ENCODE data around the gene RADIL.
A peak's percentile ranks its signal among the peaks of the same experiment; 100 is the strongest.

Gene RADIL

DNA sequence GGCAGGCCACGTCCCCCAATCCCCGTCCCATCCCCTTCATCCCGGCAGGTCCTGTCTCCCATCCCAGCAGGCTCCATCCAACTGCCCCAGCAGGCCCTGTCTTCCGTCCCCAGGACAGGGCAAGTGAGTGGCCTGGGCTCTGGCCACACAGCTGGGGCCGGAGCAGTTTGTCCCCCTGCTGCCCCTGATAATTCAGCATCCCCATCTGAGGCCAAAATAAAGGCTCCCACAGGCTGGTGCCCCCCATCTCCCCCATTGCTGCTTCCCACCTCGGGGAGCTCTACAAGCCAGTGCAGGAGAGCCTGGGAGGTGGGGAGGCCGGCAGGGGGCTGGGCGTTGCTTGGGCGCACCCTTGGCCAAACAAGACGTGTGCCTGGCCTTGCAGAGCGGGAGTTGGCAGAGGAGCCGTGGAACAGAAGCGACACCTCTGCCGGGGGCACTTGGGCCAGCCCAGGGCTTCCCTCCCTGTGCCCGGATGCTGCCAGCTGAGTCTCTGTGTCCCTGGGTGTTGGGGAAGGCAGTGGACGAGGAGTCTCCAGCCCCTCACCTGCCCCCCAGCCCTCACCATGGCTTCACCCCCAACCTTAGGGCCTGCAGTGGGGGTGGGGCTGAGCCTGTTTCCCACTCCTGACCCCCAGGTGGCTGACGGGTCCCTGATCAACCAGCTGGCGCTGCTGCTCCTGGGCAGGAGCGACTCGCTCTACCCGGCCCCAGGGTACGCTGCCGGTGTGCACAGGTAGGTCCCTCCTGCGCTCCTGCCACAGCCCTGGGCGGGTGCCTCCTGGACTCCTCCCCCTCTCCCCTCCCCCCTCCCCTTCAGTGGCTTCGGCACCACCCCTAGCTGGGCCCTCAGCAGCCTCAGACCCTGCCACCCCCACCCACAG, 94.1 kb downstream of the RADIL start:
- DNase-seq: no peak

GRCh38 chr7:4788627-4789189, 94.8 kb downstream of the RADIL start:
- DNase-seq: no peak

DNA sequence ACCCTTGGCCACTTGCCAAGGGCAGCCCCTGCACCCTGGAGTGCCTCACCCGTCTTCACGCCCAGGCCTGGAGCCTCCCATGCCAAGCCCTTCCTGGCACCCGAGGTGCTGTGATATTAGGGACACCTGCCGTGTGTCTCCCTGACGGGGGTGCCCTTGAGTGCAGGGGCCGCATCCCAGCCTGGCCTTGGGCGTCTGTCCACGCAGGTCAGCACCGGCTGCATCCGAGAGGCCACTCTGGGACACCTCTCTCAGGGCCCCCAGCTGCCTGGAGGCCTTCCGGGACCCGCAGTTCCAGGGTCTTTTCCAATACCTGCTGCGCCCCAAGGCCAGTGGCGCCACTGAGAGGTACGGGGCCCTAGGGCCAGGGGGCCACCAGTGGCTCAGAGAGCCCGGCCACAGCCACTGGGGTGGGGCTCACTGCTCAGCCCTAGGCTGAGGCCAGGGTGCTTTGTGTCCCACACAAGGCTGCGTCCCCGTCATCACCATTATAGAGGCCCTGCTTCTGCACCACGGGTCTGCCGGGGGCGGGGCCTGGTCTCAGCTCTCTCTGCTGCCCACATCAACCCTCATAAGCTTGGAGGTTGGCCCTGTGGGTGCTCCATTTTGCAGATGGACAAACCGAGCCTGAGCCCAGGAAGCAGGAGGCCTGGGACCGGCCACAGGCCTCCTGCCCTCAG, 95.4 kb downstream of the RADIL start:
- no peak for DNase-seq

- DNase-seq: no peak
Observed at GRCh38 chr7:4787541-4787940, 96.0 kb downstream of the RADIL start.

DNA sequence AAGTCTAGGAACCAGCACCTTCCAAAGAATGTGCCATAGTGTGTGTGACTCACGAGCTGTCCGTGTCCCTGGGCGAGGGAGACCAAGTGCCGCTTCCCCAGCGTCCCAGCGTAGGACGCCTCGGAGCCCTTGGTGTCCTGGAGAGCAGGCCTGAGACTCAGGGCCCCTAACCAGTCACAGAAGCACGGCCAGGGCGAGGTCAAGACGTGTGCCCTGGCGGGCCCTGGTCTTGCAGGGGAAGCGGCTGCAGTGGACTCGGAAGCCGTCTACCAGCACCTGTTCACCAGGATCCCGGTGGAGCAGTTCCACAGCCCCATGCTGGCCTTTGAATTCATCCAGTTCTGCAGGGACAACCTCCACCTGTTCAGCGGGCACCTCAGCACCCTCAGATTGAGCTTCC, 97.5 kb downstream of the RADIL start:
- no peak for DNase-seq

- DNase-seq: no peak
Observed at GRCh38 chr7:4785371-4785770, 98.1 kb downstream of the RADIL start.

DNA sequence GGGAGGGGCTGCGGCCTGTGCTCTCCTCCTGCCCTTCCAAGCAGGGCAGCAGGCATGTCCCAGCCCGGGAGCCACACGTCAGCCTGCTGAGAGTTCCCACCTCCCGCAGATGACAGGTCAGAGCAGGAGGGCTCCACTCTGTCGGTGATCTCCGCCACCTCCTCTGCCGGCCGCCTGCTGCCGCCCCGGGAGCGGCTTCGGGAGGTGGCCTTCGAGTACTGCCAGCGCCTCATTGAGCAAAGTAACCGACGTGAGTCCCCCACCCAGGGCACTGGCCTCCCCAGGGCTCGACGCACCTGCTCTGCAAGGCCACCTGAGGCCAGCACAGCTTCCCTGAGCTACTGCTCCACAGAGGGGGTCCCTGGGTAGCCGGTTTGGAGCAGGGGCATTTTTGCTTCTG, 98.7 kb downstream of the RADIL start:
- DNase-seq: no peak

GRCh38 chr7:4783762-4784351, 99.7 kb downstream of the RADIL start:
- no peak for DNase-seq

DNA sequence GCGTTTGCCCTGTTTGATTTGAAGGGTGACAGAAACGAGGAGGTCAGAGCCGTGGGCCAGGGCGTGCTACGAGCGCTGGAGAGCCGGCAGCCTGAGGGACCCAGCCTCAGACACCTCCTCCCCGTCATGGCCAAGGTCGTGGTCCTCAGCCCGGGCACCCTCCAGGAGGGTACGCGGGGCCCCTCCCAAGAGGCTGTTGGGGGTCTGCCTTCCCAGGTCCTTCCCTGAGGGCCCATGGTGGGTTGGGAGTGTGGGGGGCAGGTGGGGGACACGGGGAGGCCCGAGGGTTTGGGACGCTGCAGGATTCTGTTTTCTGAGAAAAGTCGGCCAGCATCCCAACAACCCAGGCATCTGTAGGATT, 100.2 kb downstream of the RADIL start:
- no peak for DNase-seq

DNA sequence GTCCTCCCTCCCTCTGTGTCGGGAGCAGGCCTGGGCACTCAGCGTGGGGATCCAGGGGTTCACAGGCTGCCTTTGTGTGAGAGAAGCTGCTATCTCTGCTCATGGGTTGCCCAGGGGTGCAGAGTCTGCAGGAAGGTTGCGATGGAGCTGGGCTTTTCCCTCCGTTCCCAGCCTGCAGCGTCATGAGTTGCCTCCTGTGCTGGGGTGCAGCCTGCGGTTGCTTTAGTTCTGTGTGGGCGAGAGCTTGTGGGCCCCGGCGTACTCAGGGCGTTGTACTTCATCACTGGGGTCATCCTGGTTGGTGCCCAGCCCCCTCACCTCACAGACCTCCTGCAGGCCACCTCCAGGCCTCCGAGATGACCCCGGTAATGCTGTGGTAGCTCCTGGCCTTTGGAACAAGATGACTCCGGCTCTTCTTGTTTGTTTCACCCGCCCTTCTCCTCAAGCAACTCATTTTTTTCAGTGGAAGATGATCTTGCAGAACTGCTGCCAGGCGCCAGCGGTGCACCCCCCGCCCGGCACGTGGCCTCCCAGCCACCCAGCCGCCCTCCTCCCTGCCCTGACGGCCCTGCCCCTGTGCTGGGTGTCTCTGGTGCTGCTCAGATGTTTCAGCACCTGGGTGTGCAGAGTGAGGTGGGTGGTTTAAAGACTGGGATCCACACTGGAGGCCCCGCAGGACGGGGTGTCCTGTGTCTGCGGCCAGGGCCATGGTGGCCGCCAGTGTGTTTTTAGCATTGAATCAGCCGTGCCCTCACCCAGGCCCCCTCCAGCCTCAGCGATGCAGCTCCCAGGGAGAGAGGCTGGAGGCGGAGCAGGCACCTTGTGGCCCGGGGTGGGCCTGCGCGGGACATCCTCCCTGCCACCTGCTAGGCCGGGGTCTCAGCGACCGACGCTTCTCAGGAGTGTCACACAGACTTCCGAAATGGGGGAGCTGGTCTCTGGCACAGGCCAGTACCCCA, 100.9 kb downstream of the RADIL start:
- no peak for DNase-seq

- DNase-seq: no peak
Observed at GRCh38 chr7:4781366-4782069, 102.0 kb downstream of the RADIL start.

GRCh38 chr7:4779118-4779517, 104.4 kb downstream of the RADIL start:
- no peak for DNase-seq

DNA sequence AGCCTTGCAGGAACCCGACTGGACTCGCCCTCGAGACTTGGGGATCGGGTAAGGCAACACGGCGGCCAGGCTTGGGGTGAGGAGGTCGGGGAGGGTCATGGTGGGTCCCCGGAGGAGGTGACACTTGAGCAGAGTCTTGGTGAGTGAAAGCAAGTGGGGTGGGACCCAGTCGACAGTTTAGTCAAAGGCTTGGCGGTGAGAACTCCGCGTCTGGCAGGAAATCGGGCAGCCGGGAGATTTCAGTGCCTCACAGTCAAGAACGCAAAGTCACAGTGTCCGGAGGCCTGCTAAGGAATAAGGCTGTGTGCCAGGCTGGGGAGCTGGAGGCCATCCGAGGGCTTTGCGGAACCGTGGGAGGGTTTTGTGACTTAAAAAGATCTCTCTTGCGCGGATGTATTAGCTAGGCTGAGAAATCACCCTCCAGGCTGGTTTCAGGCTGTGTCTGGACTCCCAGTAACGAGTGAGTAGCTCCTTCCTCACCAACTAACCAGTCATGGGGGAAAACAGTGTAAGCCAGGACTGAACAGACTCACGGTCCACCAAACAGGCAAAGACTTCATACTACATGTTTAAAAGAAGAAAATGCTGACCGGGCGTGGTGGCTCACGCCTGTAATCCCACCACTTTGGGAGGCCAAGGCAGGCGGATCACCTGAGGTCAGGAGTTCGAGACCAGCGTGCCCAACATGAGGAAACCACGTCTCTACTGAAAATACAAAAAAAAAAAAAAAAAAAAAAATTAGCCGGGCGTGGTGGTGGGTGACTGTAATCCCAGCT, 107.5 kb downstream of the RADIL start:
- DNase-seq: peak; percentile 30

DNA sequence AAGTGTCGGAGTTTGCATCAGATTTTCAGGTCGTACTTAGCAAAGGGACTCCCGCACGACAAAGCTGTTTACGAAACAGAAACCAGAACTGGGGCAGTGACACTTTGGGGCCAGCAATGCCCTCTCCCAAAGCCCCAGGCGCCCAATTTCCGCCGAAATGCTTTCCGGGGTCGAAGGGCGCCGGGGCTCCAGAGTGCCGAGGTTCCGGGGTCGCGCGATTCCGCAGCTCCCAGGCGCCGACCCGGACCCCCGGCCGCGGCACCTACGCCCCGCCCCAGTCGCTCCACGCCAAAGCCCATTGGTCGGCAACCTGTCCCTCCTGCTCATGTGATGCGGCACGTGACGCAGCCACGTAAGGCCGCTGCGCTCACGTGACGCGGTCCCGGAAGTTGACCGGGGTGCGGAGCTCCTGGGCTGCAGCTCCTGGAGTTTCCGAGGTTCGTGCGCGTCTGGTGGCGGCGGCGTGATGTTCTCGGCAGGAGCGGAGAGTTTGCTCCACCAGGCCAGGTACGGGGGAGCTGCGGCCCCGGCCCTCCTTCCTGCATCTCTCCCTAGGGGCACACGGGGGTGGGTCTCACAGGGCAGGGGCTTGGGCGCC, 108.2 kb downstream of the RADIL start, which contains the start of gene AP5Z1:
Gene AP5Z1 (plus strand): TSS at position 374 of the 598 bp plus-strand sequence. CDS start 93 bp downstream, at position 467.
- peak; percentile 94 for DNase-seq

- peak; percentile 62 for DNase-seq
Observed at GRCh38 chr7:4774658-4775249, 108.8 kb downstream of the RADIL start.

DNA sequence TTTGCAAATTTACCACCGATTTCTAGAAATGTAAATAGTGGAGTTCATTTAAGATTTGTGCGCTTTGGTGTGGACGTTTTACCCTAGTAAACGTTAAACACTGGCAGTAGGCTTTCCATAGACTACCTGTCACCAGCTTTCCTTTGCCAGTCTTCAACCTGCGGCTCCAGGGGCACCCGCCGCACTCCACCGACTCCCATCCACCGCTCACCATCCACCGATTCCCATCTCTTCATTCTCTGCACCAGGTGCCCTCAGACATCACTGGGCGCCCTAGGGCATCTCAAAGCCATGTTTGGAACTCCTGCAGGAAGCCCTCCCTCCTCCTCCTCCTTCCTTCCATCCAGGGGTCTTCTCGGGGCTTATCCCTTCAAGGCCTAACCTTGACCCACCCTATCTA, 109.5 kb downstream of the RADIL start:
- no peak for DNase-seq

GRCh38 chr7:4772306-4772705, 111.2 kb downstream of the RADIL start:
- no peak for DNase-seq

GRCh38 chr7:4771737-4772136, 111.8 kb downstream of the RADIL start:
- DNase-seq: no peak

DNA sequence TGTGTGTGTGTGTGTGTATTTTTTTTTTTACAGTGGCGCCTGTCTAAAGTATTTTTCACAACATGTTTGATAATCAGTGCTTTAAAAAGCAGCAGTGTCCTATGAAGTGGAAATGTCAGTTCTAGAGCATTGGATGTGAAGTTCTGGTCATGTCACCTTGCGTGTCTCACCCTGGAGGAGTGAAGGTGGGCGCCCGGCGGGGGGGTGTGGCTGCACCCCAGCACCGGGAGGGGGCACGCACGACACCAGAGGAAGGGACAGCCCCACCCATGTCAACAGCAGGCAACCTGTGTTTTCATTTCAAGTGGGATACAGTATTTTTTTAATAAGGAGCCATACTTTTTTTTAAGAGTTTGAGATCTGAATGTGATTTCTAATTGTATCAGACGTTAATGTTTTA, 112.6 kb downstream of the RADIL start:
- DNase-seq: no peak

DNA sequence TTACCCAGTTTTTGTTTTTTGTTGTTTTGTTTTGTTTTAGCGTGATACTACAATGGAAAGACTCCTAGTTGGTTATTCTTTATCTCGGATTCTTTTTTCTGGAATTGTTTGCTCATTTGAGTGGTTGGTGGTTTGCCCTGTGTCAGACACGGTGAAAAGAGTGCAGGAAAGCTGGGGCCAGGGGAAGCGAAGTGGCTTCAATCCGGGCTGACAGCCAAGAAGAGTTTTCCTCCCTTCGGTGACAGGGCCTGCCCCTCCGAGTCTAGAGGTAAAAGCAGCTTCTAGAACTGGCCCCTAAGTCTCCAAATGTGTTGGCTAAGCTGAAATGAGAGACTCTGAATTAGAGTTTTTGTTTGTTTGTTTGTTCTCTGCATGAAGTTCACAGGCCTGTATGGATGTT, 113.8 kb downstream of the RADIL start:
- no peak for DNase-seq

Measured in HCEC 1CT (cell line).